K562 (cell line): ENCODE data around the gene SPAG9. TPM values are rescaled to one million over a fixed set of nuclear protein-coding genes. Genes with fewer than 3 reads are reported as not detected.

ENCODE experiments used
- CREB1 ChIP-seq, 2 experiments: sonication (generic) in 1 of 2; formaldehyde crosslinking in 1 of 2; IDR thresholded peaks; 2 replicates each; pipeline versions ENCODE4 v1.6.1 to v1.8.0; 2012 to 2022; ENCODE audit warnings: inconsistent platforms in 1 of 2, mild to moderate bottlenecking in 1 of 2, missing genetic modification reagents in 1 of 2, moderate library complexity in 1 of 2
- CTCF ChIP-seq, 3 experiments: IDR thresholded peaks in 2 of 3; conservative IDR thresholded peaks in 1 of 3; 2 replicates each; pipeline ENCODE4 v1.5.1; 2011 to 2012; ENCODE audit warnings: low read length in 3 of 3, mild to moderate bottlenecking in 3 of 3, control low read depth in 2 of 3, improper control_type of control experiment in 1 of 3, inconsistent platforms in 1 of 3, low read depth in 1 of 3, mixed read lengths in 1 of 3, moderate library complexity in 1 of 3; ENCODE audit not compliant: insufficient read depth in 2 of 3
- CTCFL ChIP-seq: IDR thresholded peaks from 2 replicates; pipeline ENCODE4 v1.6.1; 2011; ENCODE audit warnings: borderline replicate concordance, low read depth, mild to moderate bottlenecking, moderate library complexity, low read length; ENCODE audit not compliant: insufficient read depth, poor library complexity, severe bottlenecking
- CXXC5 ChIP-seq: fragments of 250-450 bp; sonication (Bioruptor Pico); IDR thresholded peaks from 2 replicates; pipeline ENCODE4 v1.8.0; 2022; ENCODE audit warnings: inconsistent platforms, mild to moderate bottlenecking, moderate library complexity
- DMBX1 ChIP-seq: fragments of 250-450 bp; sonication (Bioruptor Pico); IDR thresholded peaks from 2 replicates; pipeline ENCODE4 v1.8.0; 2022; ENCODE audit warnings: inconsistent platforms, mild to moderate bottlenecking, moderate library complexity, borderline replicate concordance
- E2F1 ChIP-seq: sonication (generic); formaldehyde crosslinking; IDR thresholded peaks from 2 replicates; pipeline ENCODE4 v1.8.1; 2023; ENCODE audit warnings: mild to moderate bottlenecking, missing genetic modification reagents, moderate library complexity
- EZH2 ChIP-seq: IDR thresholded peaks from 2 replicates; pipeline ENCODE4 v1.6.1; 2012; ENCODE audit warnings: low read depth, mild to moderate bottlenecking, inconsistent platforms, low read length, borderline replicate concordance
- FIP1L1 ChIP-seq: fragments of 200-400 bp; formaldehyde crosslinking; IDR thresholded peaks from 2 replicates; pipeline ENCODE4 v1.6.1; 2018; ENCODE audit warnings: mild to moderate bottlenecking, low read depth, low read length; ENCODE audit not compliant: poor library complexity, severe bottlenecking
- FOXA3 ChIP-seq, 2 experiments: fragments of 450-650 bp in 1 of 2; sonication (generic) in 1 of 2; formaldehyde crosslinking; IDR thresholded peaks in 1 of 2; conservative IDR thresholded peaks in 1 of 2; 2 replicates each; pipeline versions ENCODE4 v1.4.0 to v1.8.0; 2020 to 2022; ENCODE audit warnings: mild to moderate bottlenecking in 2 of 2, missing genetic modification reagents in 1 of 2
- HSF4 ChIP-seq: fragments of 250-450 bp; sonication (Bioruptor Pico); IDR thresholded peaks from 2 replicates; pipeline ENCODE4 v2.1.2; 2022; ENCODE audit warnings: mild to moderate bottlenecking, moderate library complexity, borderline replicate concordance
- MECOM ChIP-seq: fragments of 250-450 bp; sonication (Bioruptor Pico); IDR thresholded peaks from 2 replicates; pipeline ENCODE4 v1.8.0; 2022; ENCODE audit warnings: inconsistent platforms
- NFE2L1 ChIP-seq: fragments of 450-650 bp; IDR thresholded peaks from 2 replicates; pipeline ENCODE4 v1.6.1; 2016; ENCODE audit warnings: missing genetic modification characterization, low read depth, mild to moderate bottlenecking, missing compliant biosample characterization, moderate library complexity, borderline replicate concordance
- NRF1 ChIP-seq, 2 experiments: fragments of 450-650 bp; IDR thresholded peaks in 1 of 2; conservative IDR thresholded peaks in 1 of 2; 2 replicates each; pipeline ENCODE4 v1.6.1; 2014; ENCODE audit warnings: mild to moderate bottlenecking in 2 of 2
- VEZF1 ChIP-seq: fragments of 200-800 bp; sonication (Bioruptor generic); IDR thresholded peaks from 2 replicates; pipeline ENCODE4 v1.6.1; 2017; ENCODE audit warnings: missing genetic modification characterization, missing compliant biosample characterization
- ZNF644 ChIP-seq: fragments of 200-800 bp; sonication (Bioruptor generic); IDR thresholded peaks from 2 replicates; pipeline ENCODE4 v1.6.1; 2016; ENCODE audit warnings: low read depth, missing genetic modification characterization, missing compliant biosample characterization
- ZNF740 ChIP-seq, 3 experiments: fragments of 200-800 bp in 1 of 3; sonication (Bioruptor generic) in 1 of 3; sonication (generic) in 1 of 3; formaldehyde crosslinking in 1 of 3; IDR thresholded peaks; 2 replicates each; pipeline versions ENCODE4 v1.6.1 to v1.8.0; 2016 to 2022; ENCODE audit warnings: mild to moderate bottlenecking in 2 of 3, missing compliant biosample characterization in 2 of 3, missing genetic modification characterization in 2 of 3, missing genetic modification reagents in 1 of 3
- polyA plus RNA-seq, 8 experiments: library from polyadenylated mRNA; depleted of rRNA in 4 of 8; stranded (reverse) in 5 of 8; unstranded in 3 of 8; fragments of >200 nt; fragmentation: Nextera tagmentation in 2 of 8; fragmentation: Illumina TruSeq in 1 of 8; extraction: Ambion mirVana in 2 of 8; extraction: Trizol in 1 of 8; gene quantifications; 2 replicates each; pipeline versions ENCODE4 v1.2.1 to v1.2.3, GENCODE V29; 2011 to 2014; ENCODE audit warnings: inconsistent platforms in 1 of 8, missing spikeins in 1 of 8
- total RNA-seq, 7 experiments: library from RNA; depleted of rRNA in 6 of 7; stranded (reverse); fragments of >200 nt in 6 of 7; fragmentation: Illumina TruSeq in 2 of 7; extraction: Trizol in 2 of 7; gene quantifications; 2 replicates each; pipeline versions ENCODE4 v1.2.1 to v1.2.3, GENCODE V29; 2011 to 2021; ENCODE audit warnings: low replicate concordance in 1 of 7

Gene SPAG9
- total and polyA plus RNA-seq, 9 of the 15 experiments (the other 6 are each of a cell fraction or from before 2014, with no cell fraction given), result 12.2 to 99.2 (median 58.2) TPM

GRCh38 chr17:50944902-50945720, 175.6 kb downstream of the SPAG9 start (continued):
- no peak; the same call in 1 of the 2 replicates for TF ChIP-seq ZNF740 (CRISPR knock-in tag; IDR thresholded peaks at IDR 0.05)
- TF ChIP-seq ZNF740 (tag; IDR thresholded peaks at IDR 0.05), result no peak; a peak in 2 of 4 replicates
- no peak for TF ChIP-seq EZH2
- 0 out of 4 replicates have a peak, but pooled peaks of 1 of the 2 experiments have one; percentile 11 for TF ChIP-seq NRF1 (conservative IDR thresholded peaks at IDR 0.05 in 1 of 2, IDR thresholded peaks at IDR 0.05 in 1 of 2)
- TF ChIP-seq DMBX1 (CRISPR knock-in tag), result no peak
- no peak for TF ChIP-seq CTCFL
- TF ChIP-seq ZNF644 (tag), result no peak
- TF ChIP-seq MECOM (CRISPR knock-in tag), result no peak
- TF ChIP-seq CREB1 (IDR thresholded peaks at IDR 0.05), result no peak
- TF ChIP-seq CREB1 (CRISPR knock-in tag; IDR thresholded peaks at IDR 0.05), result no peak
- TF ChIP-seq E2F1 (CRISPR knock-in tag), result no peak
- TF ChIP-seq VEZF1, result peak; percentile 33
- TF ChIP-seq FIP1L1, result no peak
- TF ChIP-seq CXXC5 (CRISPR knock-in tag), result no peak
- no peak for TF ChIP-seq FOXA3 (CRISPR knock-in tag; conservative IDR thresholded peaks at IDR 0.05 in 1 of 2, IDR thresholded peaks at IDR 0.05 in 1 of 2)
- TF ChIP-seq HSF4 (CRISPR knock-in tag), result no peak
- no peak for TF ChIP-seq NFE2L1 (tag)
- no peak for TF ChIP-seq CTCF (IDR thresholded peaks at IDR 0.05 in 2 of 3, conservative IDR thresholded peaks at IDR 0.05 in 1 of 3; ENCODE audit: insufficient read depth in 2 of 3, low read depth in 1 of 3, low read length in 3 of 3)
